Neural crest cell (in vitro differentiated cells): Measurements from ENCODE around the gene FMO3. TPM values are rescaled to one million over a fixed set of nuclear protein-coding genes. Genes with fewer than 3 reads are reported as not detected.

Experiments
- DNase-seq: peaks from one replicate; pipeline ENCODE4 v3.0.0; 2021; ENCODE audit warnings: low read depth, mixed read lengths, low spot score
- H3K27ac Mint-ChIP-seq: one replicate; pipeline ENCODE4 v1.8.0; 2021; ENCODE audit warnings: mild to moderate bottlenecking, mixed read lengths; ENCODE audit not compliant: unreplicated experiment
- H3K27me3 Mint-ChIP-seq: 2 replicates; pipeline ENCODE4 v1.8.0; 2021; ENCODE audit warnings: low read depth, mild to moderate bottlenecking, mixed read lengths
- H3K36me3 Mint-ChIP-seq: 2 replicates; pipeline ENCODE4 v1.8.0; 2021; ENCODE audit warnings: low read depth, mild to moderate bottlenecking, mixed read lengths
- H3K4me1 Mint-ChIP-seq: 2 replicates; pipeline ENCODE4 v1.8.0; 2021; ENCODE audit warnings: mixed read lengths
- H3K4me3 Mint-ChIP-seq: one replicate; pipeline ENCODE4 v1.8.0; 2021; ENCODE audit warnings: mild to moderate bottlenecking, mixed read lengths
- H3K9me3 Mint-ChIP-seq: 2 replicates; pipeline ENCODE4 v1.8.0; 2021; ENCODE audit warnings: mixed read lengths
- total RNA-seq: library from RNA; stranded (reverse); gene quantifications from 2 replicates; pipeline ENCODE4 v1.2.1, GENCODE V29; 2021
- TF ChIP-seq, protein P1 (sequence below): fragments of 200-600 bp; sonication (generic); conservative IDR thresholded peaks from 2 replicates; pipeline ENCODE4 v1.5.0; 2021; ENCODE audit warnings: antibody characterized with exemption, mild to moderate bottlenecking

FMO3 gene
- total RNA-seq, 1 donor from 2014 or later = not detected

GRCh38 chr1:171084091-171084490, 6.6 kb upstream of the FMO3 start:
- Mint-ChIP-seq H3K27ac (no peak overlapping the region), H3K27me3 (no peaks in the 10 kb centered on the region), H3K4me1 (no peaks in the 10 kb centered on the region), H3K4me3 (no peak overlapping the region), H3K36me3 (no peaks in the 10 kb centered on the region), H3K9me3 (peaks cover 2% of the 10 kb centered on the region)
- TF ChIP-seq, protein P1, sequence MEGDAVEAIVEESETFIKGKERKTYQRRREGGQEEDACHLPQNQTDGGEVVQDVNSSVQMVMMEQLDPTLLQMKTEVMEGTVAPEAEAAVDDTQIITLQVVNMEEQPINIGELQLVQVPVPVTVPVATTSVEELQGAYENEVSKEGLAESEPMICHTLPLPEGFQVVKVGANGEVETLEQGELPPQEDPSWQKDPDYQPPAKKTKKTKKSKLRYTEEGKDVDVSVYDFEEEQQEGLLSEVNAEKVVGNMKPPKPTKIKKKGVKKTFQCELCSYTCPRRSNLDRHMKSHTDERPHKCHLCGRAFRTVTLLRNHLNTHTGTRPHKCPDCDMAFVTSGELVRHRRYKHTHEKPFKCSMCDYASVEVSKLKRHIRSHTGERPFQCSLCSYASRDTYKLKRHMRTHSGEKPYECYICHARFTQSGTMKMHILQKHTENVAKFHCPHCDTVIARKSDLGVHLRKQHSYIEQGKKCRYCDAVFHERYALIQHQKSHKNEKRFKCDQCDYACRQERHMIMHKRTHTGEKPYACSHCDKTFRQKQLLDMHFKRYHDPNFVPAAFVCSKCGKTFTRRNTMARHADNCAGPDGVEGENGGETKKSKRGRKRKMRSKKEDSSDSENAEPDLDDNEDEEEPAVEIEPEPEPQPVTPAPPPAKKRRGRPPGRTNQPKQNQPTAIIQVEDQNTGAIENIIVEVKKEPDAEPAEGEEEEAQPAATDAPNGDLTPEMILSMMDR = no peak
- no peak for DNase-seq

DNA sequence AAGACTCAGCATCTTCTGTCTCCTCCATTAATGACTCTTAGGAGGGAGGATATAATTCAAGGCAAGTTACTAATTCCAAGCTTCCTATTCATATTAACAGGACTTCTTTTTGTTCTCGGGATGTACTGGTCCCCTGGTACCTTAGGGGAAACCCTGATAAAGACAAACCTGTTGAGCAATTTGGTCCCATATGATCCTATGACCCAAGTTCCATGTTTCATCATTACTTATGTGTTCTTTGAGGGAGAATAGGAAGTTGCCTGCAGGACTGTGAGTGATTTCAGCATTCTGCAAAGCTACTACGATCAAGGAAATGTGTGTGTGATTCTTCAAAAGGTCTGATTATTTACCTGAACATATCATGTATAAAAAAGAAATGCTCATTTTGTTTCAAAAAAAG, 5.8 kb upstream of the FMO3 start:
- peaks cover 2% of the 10 kb centered on the region for H3K9me3 Mint-ChIP-seq
- H3K4me3 Mint-ChIP-seq = no peak overlapping the region
- TF ChIP-seq, protein P1 = no peak
- H3K4me1 Mint-ChIP-seq = no peaks in the 10 kb centered on the region
- no peaks in the 10 kb centered on the region for H3K27me3 Mint-ChIP-seq
- H3K27ac Mint-ChIP-seq = no peak overlapping the region
- H3K36me3 Mint-ChIP-seq = no peaks in the 10 kb centered on the region
- DNase-seq = no peak

GRCh38 chr1:171087896-171088295, 2.8 kb upstream of the FMO3 start:
- peaks cover 2% of the 10 kb centered on the region for H3K9me3 Mint-ChIP-seq
- no peaks in the 10 kb centered on the region for H3K27me3 Mint-ChIP-seq
- DNase-seq = no peak
- H3K27ac Mint-ChIP-seq = no peak overlapping the region
- no peaks in the 10 kb centered on the region for H3K4me1 Mint-ChIP-seq
- no peaks in the 10 kb centered on the region for H3K36me3 Mint-ChIP-seq
- H3K4me3 Mint-ChIP-seq = no peak overlapping the region
- TF ChIP-seq, protein P1 = no peak

DNA sequence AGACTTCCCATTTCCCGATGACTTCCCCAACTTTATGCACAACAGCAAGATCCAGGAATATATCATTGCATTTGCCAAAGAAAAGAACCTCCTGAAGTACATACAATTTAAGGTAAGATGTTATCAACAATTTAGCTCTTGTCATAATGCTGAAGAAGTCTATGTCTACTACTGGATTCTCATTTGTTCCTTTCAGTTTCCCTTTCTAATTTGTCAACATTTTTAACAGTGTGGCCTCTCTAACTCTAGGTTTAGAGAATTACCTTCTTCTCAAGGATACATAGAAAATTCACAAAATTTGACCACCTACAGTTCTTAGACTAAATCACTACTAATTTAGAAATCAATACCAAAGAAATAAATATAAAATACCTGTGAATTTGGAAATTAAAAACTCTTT, 13.2 kb downstream of the FMO3 start:
- Mint-ChIP-seq H3K36me3 (no peaks in the 10 kb centered on the region), H3K4me1 (no peaks in the 10 kb centered on the region), H3K27me3 (no peaks in the 10 kb centered on the region), H3K4me3 (no peak overlapping the region), H3K9me3 (no peaks in the 10 kb centered on the region), H3K27ac (no peak overlapping the region)
- TF ChIP-seq, protein P1 = no peak
- DNase-seq = no peak

DNA sequence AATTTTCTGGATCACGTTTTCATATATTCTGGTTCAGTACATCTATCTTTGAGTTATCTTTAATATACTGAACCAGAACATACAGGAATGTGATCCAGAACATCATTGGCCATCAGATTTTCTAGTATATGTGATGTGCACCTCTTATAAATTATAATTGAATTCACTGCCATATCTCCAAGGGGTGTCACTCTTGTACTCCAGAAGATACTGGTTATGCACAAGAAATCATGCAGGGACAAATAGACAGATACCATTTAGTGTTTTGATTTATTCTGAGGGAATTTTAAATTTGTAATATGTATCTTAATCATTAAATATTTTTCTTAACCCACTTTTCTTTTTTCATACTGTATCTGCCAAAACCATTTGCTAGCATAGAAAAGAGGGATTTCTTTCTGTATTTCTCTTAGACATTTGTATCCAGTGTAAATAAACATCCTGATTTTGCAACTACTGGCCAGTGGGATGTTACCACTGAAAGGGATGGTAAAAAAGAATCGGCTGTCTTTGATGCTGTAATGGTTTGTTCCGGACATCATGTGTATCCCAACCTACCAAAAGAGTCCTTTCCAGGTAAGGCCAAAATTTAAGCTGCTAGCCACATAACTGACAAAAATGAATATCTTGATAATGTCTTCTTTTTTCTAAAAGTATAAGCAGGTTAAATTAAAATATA, 16.7 kb downstream of the FMO3 start:
- Mint-ChIP-seq H3K36me3 (no peaks in the 10 kb centered on the region), H3K27me3 (no peaks in the 10 kb centered on the region), H3K27ac (no peak overlapping the region), H3K4me1 (no peaks in the 10 kb centered on the region), H3K9me3 (no peaks in the 10 kb centered on the region), H3K4me3 (no peak overlapping the region)
- no peak for DNase-seq
- TF ChIP-seq, protein P1 = no peak
